K562 (cell line): ENCODE data around the gene CIAO2B. TPM values are rescaled to one million over a fixed set of nuclear protein-coding genes. Genes with fewer than 3 reads are reported as not detected.

Experiments used
- CAMTA2 ChIP-seq: fragments of 250-450 bp; sonication (Bioruptor Pico); conservative IDR thresholded peaks from 2 replicates; pipeline ENCODE4 v1.5.1; 2022
- GABPA ChIP-seq: fragments of 200-800 bp; sonication (Bioruptor generic); conservative IDR thresholded peaks from 2 replicates; pipeline ENCODE4 v1.6.1; 2016; ENCODE audit warnings: low read depth, missing genetic modification characterization, missing compliant biosample characterization
- ILF3 ChIP-seq: fragments of 450-650 bp; IDR thresholded peaks from 2 replicates; pipeline ENCODE4 v1.6.1; 2018; ENCODE audit warnings: antibody characterized with exemption, mild to moderate bottlenecking, moderate library complexity, borderline replicate concordance
- MECOM ChIP-seq: fragments of 250-450 bp; sonication (Bioruptor Pico); IDR thresholded peaks from 2 replicates; pipeline ENCODE4 v1.8.0; 2022; ENCODE audit warnings: inconsistent platforms
- TBL1XR1 ChIP-seq, 2 experiments: IDR thresholded peaks; 2 replicates each; pipeline ENCODE4 v1.6.1; 2012; ENCODE audit warnings: improper control_type of control experiment in 2 of 2, low read length in 2 of 2, mild to moderate bottlenecking in 1 of 2
- ZC3H4 ChIP-seq: sonication (generic); formaldehyde crosslinking; IDR thresholded peaks from 2 replicates; pipeline ENCODE4 v1.9.0; 2021; ENCODE audit warnings: missing genetic modification reagents, borderline replicate concordance
- ZNF830 ChIP-seq: fragments of 250-450 bp; sonication (Bioruptor Pico); IDR thresholded peaks from 2 replicates; pipeline ENCODE4 v1.5.0; 2021; ENCODE audit warnings: mild to moderate bottlenecking
- polyA plus RNA-seq, 8 experiments: library from polyadenylated mRNA; depleted of rRNA in 4 of 8; stranded (reverse) in 5 of 8; unstranded in 3 of 8; fragments of >200 nt; fragmentation: Nextera tagmentation in 2 of 8; fragmentation: Illumina TruSeq in 1 of 8; extraction: Ambion mirVana in 2 of 8; extraction: Trizol in 1 of 8; gene quantifications; 2 replicates each; pipeline versions ENCODE4 v1.2.1 to v1.2.3, GENCODE V29; 2011 to 2014; ENCODE audit warnings: inconsistent platforms in 1 of 8, missing spikeins in 1 of 8
- total RNA-seq, 7 experiments: library from RNA; depleted of rRNA in 6 of 7; stranded (reverse); fragments of >200 nt in 6 of 7; fragmentation: Illumina TruSeq in 2 of 7; extraction: Trizol in 2 of 7; gene quantifications; 2 replicates each; pipeline versions ENCODE4 v1.2.1 to v1.2.3, GENCODE V29; 2011 to 2021; ENCODE audit warnings: low replicate concordance in 1 of 7
- TF ChIP-seq, protein P1 (sequence below), 3 experiments: IDR thresholded peaks in 2 of 3; conservative IDR thresholded peaks in 1 of 3; 2 replicates each; pipeline ENCODE4 v1.5.1; 2011 to 2012; ENCODE audit warnings: low read length in 3 of 3, mild to moderate bottlenecking in 3 of 3, control low read depth in 2 of 3, improper control_type of control experiment in 1 of 3, inconsistent platforms in 1 of 3, low read depth in 1 of 3, mixed read lengths in 1 of 3, moderate library complexity in 1 of 3; ENCODE audit not compliant: insufficient read depth in 2 of 3
- TF ChIP-seq, protein P2 (sequence below), 2 experiments: fragments of 450-650 bp; formaldehyde crosslinking in 1 of 2; IDR thresholded peaks; 2 replicates each; pipeline versions ENCODE4 v1.4.0 to v1.6.1; 2014 to 2020; ENCODE audit warnings: mild to moderate bottlenecking in 2 of 2, borderline replicate concordance in 1 of 2, low read depth in 1 of 2
- TF ChIP-seq, protein P3 (sequence below): sonication (generic); IDR thresholded peaks from 2 replicates; pipeline ENCODE4 v1.6.1; 2016
- TF ChIP-seq, protein P4 (sequence below): fragments of 200-400 bp; formaldehyde crosslinking; IDR thresholded peaks from 2 replicates; pipeline ENCODE4 v1.6.1; 2017; ENCODE audit warnings: mild to moderate bottlenecking, low read depth, low read length, moderate library complexity

CIAO2B gene
- total and polyA plus RNA-seq, 9 of the 15 experiments (the other 6 are each of a cell fraction or from before 2014, with no cell fraction given) = 86.8 to 182 (median 113) TPM

DNA sequence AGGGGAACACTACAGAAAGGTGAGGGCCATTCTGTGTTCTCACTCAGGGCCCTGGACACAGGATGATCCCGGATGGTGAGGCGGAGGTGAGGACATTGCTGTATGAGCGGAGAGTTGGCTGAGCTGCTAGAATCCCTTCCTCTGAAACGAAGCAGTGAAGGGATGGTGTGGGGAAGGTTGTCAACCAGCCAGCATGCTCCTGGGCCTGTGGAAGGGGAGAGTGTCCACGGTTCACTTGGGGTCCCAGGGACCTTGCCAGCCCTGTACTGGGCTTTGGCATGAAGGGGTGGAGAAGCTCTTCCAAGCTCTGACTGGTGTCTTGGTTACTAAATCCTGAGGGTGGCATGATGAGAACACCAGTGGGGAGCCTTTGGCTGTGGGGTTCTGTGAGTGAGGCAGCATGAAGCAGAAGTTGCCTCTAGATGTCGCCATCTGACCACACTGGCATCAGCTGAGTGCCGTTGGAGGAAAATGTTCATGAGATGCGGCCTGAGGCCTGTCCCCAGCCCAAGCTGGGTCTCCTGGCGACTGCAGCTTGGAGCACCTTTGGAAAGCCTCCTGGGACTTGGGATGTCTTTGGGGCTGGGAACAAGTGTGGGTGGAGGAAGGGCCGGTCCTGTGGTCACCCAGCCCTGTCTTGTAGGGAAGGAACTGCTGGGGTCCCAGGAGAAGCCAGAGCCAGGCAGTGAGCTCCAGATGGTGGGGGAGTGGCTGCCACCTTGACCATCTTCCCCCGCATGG lies 39.1 kb downstream of the CIAO2B start (continued):
- TF ChIP-seq, protein P1, sequence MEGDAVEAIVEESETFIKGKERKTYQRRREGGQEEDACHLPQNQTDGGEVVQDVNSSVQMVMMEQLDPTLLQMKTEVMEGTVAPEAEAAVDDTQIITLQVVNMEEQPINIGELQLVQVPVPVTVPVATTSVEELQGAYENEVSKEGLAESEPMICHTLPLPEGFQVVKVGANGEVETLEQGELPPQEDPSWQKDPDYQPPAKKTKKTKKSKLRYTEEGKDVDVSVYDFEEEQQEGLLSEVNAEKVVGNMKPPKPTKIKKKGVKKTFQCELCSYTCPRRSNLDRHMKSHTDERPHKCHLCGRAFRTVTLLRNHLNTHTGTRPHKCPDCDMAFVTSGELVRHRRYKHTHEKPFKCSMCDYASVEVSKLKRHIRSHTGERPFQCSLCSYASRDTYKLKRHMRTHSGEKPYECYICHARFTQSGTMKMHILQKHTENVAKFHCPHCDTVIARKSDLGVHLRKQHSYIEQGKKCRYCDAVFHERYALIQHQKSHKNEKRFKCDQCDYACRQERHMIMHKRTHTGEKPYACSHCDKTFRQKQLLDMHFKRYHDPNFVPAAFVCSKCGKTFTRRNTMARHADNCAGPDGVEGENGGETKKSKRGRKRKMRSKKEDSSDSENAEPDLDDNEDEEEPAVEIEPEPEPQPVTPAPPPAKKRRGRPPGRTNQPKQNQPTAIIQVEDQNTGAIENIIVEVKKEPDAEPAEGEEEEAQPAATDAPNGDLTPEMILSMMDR (IDR thresholded peaks at IDR 0.05 in 2 of 3, conservative IDR thresholded peaks at IDR 0.05 in 1 of 3; ENCODE audit: insufficient read depth in 2 of 3, low read depth in 1 of 3, low read length in 3 of 3) = peak; percentile 95 to 99 (median 96)
- TF ChIP-seq ILF3 (no peak), TBL1XR1 (IDR thresholded peaks at IDR 0.05; ENCODE audit: low read length in 2 of 2) (no peak), MECOM (CRISPR knock-in tag) (no peak), ZNF830 (CRISPR knock-in tag) (no peak), ZC3H4 (CRISPR knock-in tag) (0 out of 2 replicates have a peak, but pooled peaks have one; percentile 13), GABPA (tag) (no peak), CAMTA2 (CRISPR knock-in tag) (no peak)
- TF ChIP-seq, protein P2, sequence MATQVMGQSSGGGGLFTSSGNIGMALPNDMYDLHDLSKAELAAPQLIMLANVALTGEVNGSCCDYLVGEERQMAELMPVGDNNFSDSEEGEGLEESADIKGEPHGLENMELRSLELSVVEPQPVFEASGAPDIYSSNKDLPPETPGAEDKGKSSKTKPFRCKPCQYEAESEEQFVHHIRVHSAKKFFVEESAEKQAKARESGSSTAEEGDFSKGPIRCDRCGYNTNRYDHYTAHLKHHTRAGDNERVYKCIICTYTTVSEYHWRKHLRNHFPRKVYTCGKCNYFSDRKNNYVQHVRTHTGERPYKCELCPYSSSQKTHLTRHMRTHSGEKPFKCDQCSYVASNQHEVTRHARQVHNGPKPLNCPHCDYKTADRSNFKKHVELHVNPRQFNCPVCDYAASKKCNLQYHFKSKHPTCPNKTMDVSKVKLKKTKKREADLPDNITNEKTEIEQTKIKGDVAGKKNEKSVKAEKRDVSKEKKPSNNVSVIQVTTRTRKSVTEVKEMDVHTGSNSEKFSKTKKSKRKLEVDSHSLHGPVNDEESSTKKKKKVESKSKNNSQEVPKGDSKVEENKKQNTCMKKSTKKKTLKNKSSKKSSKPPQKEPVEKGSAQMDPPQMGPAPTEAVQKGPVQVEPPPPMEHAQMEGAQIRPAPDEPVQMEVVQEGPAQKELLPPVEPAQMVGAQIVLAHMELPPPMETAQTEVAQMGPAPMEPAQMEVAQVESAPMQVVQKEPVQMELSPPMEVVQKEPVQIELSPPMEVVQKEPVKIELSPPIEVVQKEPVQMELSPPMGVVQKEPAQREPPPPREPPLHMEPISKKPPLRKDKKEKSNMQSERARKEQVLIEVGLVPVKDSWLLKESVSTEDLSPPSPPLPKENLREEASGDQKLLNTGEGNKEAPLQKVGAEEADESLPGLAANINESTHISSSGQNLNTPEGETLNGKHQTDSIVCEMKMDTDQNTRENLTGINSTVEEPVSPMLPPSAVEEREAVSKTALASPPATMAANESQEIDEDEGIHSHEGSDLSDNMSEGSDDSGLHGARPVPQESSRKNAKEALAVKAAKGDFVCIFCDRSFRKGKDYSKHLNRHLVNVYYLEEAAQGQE (IDR thresholded peaks at IDR 0.05; ENCODE audit: borderline replicate concordance) = peak; percentile 89
- TF ChIP-seq, protein P2 (CRISPR knock-in tag; IDR thresholded peaks at IDR 0.05; ENCODE audit: low read depth) = no peak
- TF ChIP-seq, protein P3, sequence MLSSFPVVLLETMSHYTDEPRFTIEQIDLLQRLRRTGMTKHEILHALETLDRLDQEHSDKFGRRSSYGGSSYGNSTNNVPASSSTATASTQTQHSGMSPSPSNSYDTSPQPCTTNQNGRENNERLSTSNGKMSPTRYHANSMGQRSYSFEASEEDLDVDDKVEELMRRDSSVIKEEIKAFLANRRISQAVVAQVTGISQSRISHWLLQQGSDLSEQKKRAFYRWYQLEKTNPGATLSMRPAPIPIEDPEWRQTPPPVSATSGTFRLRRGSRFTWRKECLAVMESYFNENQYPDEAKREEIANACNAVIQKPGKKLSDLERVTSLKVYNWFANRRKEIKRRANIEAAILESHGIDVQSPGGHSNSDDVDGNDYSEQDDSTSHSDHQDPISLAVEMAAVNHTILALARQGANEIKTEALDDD = no peak
- TF ChIP-seq, protein P4, sequence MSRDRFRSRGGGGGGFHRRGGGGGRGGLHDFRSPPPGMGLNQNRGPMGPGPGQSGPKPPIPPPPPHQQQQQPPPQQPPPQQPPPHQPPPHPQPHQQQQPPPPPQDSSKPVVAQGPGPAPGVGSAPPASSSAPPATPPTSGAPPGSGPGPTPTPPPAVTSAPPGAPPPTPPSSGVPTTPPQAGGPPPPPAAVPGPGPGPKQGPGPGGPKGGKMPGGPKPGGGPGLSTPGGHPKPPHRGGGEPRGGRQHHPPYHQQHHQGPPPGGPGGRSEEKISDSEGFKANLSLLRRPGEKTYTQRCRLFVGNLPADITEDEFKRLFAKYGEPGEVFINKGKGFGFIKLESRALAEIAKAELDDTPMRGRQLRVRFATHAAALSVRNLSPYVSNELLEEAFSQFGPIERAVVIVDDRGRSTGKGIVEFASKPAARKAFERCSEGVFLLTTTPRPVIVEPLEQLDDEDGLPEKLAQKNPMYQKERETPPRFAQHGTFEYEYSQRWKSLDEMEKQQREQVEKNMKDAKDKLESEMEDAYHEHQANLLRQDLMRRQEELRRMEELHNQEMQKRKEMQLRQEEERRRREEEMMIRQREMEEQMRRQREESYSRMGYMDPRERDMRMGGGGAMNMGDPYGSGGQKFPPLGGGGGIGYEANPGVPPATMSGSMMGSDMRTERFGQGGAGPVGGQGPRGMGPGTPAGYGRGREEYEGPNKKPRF = no peak
